Left cardiac atrium (tissue), 2 donors: ENCODE data around the gene KRTAP4-1. TPM values are rescaled to one million over a fixed set of nuclear protein-coding genes. Genes with fewer than 3 reads are reported as not detected.

ENCODE experiments used
- total RNA-seq, 2 donors: library from RNA; stranded (reverse); fragmentation: NEBNext Ultra II Directional; extraction: Animal tissue kit (Norgen Biotek cat#: 25700); gene quantifications; one replicate each; pipeline ENCODE4 v1.2.1, GENCODE V29; 2021
- donor health status: DM: no; HTN: yes; CAD: no; lungs with severe emphysema.
- donor health status: DM: yes; HTN: yes; CAD: no.

KRTAP4-1 gene
- total RNA-seq, 2 donors from 2014 or later, result not detected

Other genes with a start within 250 kb of the KRTAP4-1 start
- under 1 TPM in 1 of 2 donors, not detected in 1; 0.29 TPM for gene KRT23, start 247.3 kb downstream of the KRTAP4-1 start, total RNA-seq
- gene KRT39, start 218.0 kb downstream of the KRTAP4-1 start, total RNA-seq, result not detected
- gene KRT40, start 200.6 kb downstream of the KRTAP4-1 start, total RNA-seq, result not detected
- not detected for gene KRTAP3-3, start 190.7 kb downstream of the KRTAP4-1 start, total RNA-seq
- not detected for gene KRTAP3-2, start 185.0 kb downstream of the KRTAP4-1 start, total RNA-seq
- not detected for gene KRTAP3-1, start 175.8 kb downstream of the KRTAP4-1 start, total RNA-seq
- not detected for gene KRTAP1-5, start 157.7 kb downstream of the KRTAP4-1 start, total RNA-seq
- gene KRTAP1-4, start 154.7 kb downstream of the KRTAP4-1 start, total RNA-seq, result not detected
- gene KRTAP1-3, start 150.0 kb downstream of the KRTAP4-1 start, total RNA-seq, result not detected
- gene KRTAP1-1, start 143.5 kb downstream of the KRTAP4-1 start, total RNA-seq, result not detected
- not detected for gene KRTAP2-1, start 137.6 kb downstream of the KRTAP4-1 start, total RNA-seq
- gene KRTAP2-2, start 129.7 kb downstream of the KRTAP4-1 start, total RNA-seq, result not detected
- gene KRTAP2-3, start 124.8 kb downstream of the KRTAP4-1 start, total RNA-seq, result not detected
- not detected for gene KRTAP2-4, start 119.0 kb downstream of the KRTAP4-1 start, total RNA-seq
- gene KRTAP4-7, start 100.8 kb downstream of the KRTAP4-1 start, total RNA-seq, result not detected
- not detected for gene KRTAP4-8, start 86.8 kb downstream of the KRTAP4-1 start, total RNA-seq
- not detected for gene KRTAP4-16, start 82.7 kb downstream of the KRTAP4-1 start, total RNA-seq
- gene KRTAP4-9, start 79.5 kb downstream of the KRTAP4-1 start, total RNA-seq, result not detected
- gene KRTAP4-11, start 66.5 kb downstream of the KRTAP4-1 start, total RNA-seq, result not detected
- not detected for gene KRTAP4-12, start 60.7 kb downstream of the KRTAP4-1 start, total RNA-seq
- not detected for gene KRTAP4-6, start 44.4 kb downstream of the KRTAP4-1 start, total RNA-seq
- not detected for gene KRTAP4-5, start 35.1 kb downstream of the KRTAP4-1 start, total RNA-seq
- gene KRTAP4-4, start 24.2 kb downstream of the KRTAP4-1 start, total RNA-seq, result not detected
- not detected for gene KRTAP4-3, start 16.7 kb downstream of the KRTAP4-1 start, total RNA-seq
- gene KRTAP4-2, start 6.7 kb downstream of the KRTAP4-1 start, total RNA-seq, result not detected
- not detected for gene KRTAP9-1, start 5.0 kb upstream of the KRTAP4-1 start, total RNA-seq
- gene KRTAP9-2, start 41.7 kb upstream of the KRTAP4-1 start, total RNA-seq, result not detected
- not detected for gene KRTAP9-3, start 47.5 kb upstream of the KRTAP4-1 start, total RNA-seq
- not detected for gene KRTAP9-8, start 53.1 kb upstream of the KRTAP4-1 start, total RNA-seq
- gene KRTAP9-4, start 64.8 kb upstream of the KRTAP4-1 start, total RNA-seq, result not detected
- not detected for gene KRTAP9-9, start 70.5 kb upstream of the KRTAP4-1 start, total RNA-seq
- not detected for gene KRTAP9-6, start 80.5 kb upstream of the KRTAP4-1 start, total RNA-seq
- not detected for gene KRTAP9-7, start 90.8 kb upstream of the KRTAP4-1 start, total RNA-seq
- not detected for gene KRTAP29-1, start 117.9 kb upstream of the KRTAP4-1 start, total RNA-seq
- not detected for gene KRTAP16-1, start 124.4 kb upstream of the KRTAP4-1 start, total RNA-seq
- gene KRTAP17-1, start 130.8 kb upstream of the KRTAP4-1 start, total RNA-seq, result not detected
- gene KRT33A, start 165.9 kb upstream of the KRTAP4-1 start, total RNA-seq, result not detected
- gene KRT33B, start 184.9 kb upstream of the KRTAP4-1 start, total RNA-seq, result not detected
- gene KRT34, start 197.4 kb upstream of the KRTAP4-1 start, total RNA-seq, result not detected
- gene KRT31, start 212.7 kb upstream of the KRTAP4-1 start, total RNA-seq, result not detected
- gene KRT37, start 239.7 kb upstream of the KRTAP4-1 start, total RNA-seq, result not detected